HCT116 (cell line): ENCODE results near the gene CDH22. TPM values are rescaled to one million over a fixed set of nuclear protein-coding genes. Genes with fewer than 3 reads are reported as not detected.

Experiments
- ATAC-seq: fragments of 200-7000 bp; cut with Tn5 transposase; 2 replicates; pipeline ENCODE4 v1.9.1; 2020; ENCODE audit warnings: mild to moderate bottlenecking, moderate library complexity
- BruUV-seq: library from RNA; stranded (reverse); fragments of 400-500 nt; replicated peaks from 2 replicates; lab custom pipeline; 2021; lab: Mats Ljungman, UMichigan
- CTCF ChIA-PET: fragments of 300-600 bp; sonication (Branson Sonifier 250); formaldehyde crosslinking; loops from one replicate; lab custom pipeline; 2021; ENCODE audit warnings: antibody characterized with exemption; lab: Charles Lee
- POLR2A ChIA-PET: fragments of 300-600, 350-600 bp; sonication (Branson Sonifier 250); formaldehyde crosslinking; loops from one replicate; lab custom pipeline; 2021; ENCODE audit warnings: antibody characterized with exemption; lab: Charles Lee
- RAD21 ChIA-PET, 2 experiments: fragments of 300-600 bp; sonication (Branson Sonifier 250); formaldehyde crosslinking; loops; one replicate each; lab custom pipeline; 2023; ENCODE audit warnings: low total read pairs in 2 of 2; ENCODE audit not compliant: uncharacterized antibody in 2 of 2, unreplicated experiment in 2 of 2, low non-redundant PET in 1 of 2; lab: Charles Lee
- DNase-seq: peaks from one replicate; pipeline ENCODE4 v3.0.0-alpha.2; 2010; ENCODE audit warnings: low read depth, low spot score
- H2AFZ ChIP-seq: fragments of 200-600 bp; shearing (Covaris generic), sonication (generic); 2 replicates; pipeline ENCODE4 v1.6.1; 2017; ENCODE audit warnings: low read depth, mixed run types, mixed read lengths, antibody characterized with exemption, low read length; ENCODE audit not compliant: poor library complexity, severe bottlenecking
- H3K27ac ChIP-seq: 2 replicates; pipeline ENCODE4 v1.5.1; 2012; ENCODE audit warnings: low read depth, low read length
- H3K27me3 ChIP-seq: fragments of 200-600 bp; sonication (generic); 2 replicates; pipeline ENCODE4 v1.6.1; 2016; ENCODE audit warnings: mixed run types, low read length, mixed read lengths; ENCODE audit not compliant: insufficient read depth
- H3K36me3 ChIP-seq, 2 experiments: fragments of 200-500 bp in 1 of 2; fragments of 200-600 bp in 1 of 2; sonication (Bioruptor generic) in 1 of 2; sonication (generic) in 1 of 2; 2 replicates each; pipeline versions ENCODE4 v1.5.1 to v1.6.1; 2014 to 2016; ENCODE audit warnings: low read length in 2 of 2, inconsistent platforms in 1 of 2, mixed read lengths in 1 of 2, mixed run types in 1 of 2; ENCODE audit not compliant: insufficient read depth in 2 of 2, control insufficient read depth in 1 of 2
- H3K4me1 ChIP-seq, 2 experiments: fragments of 200-600 bp in 1 of 2; sonication (generic) in 1 of 2; 2 replicates each; pipeline versions ENCODE4 v1.5.1 to v1.6.1; 2012 to 2017; ENCODE audit warnings: low read length in 2 of 2, inconsistent platforms in 1 of 2, mild to moderate bottlenecking in 1 of 2, mixed read lengths in 1 of 2, mixed run types in 1 of 2, moderate library complexity in 1 of 2; ENCODE audit not compliant: insufficient read depth in 2 of 2, control insufficient read depth in 1 of 2
- H3K4me2 ChIP-seq: fragments of 200-600 bp; sonication (generic); 2 replicates; pipeline ENCODE4 v1.6.1; 2017; ENCODE audit warnings: mixed run types, low read length, mixed read lengths
- H3K4me3 ChIP-seq, 2 experiments: fragments of 200-600 bp in 1 of 2; sonication (generic) in 1 of 2; replicated peaks in 1 of 2; 2 replicates each; pipeline ENCODE4 v1.5.1; 2011 to 2016; ENCODE audit warnings: low read length in 2 of 2, control low read depth in 1 of 2, low read depth in 1 of 2, mild to moderate bottlenecking in 1 of 2, mixed read lengths in 1 of 2, mixed run types in 1 of 2
- H3K79me2 ChIP-seq: fragments of 200-600 bp; sonication (generic); 2 replicates; pipeline ENCODE4 v1.6.1; 2017; ENCODE audit warnings: mild to moderate bottlenecking, mixed run types, low read length, moderate library complexity, mixed read lengths; ENCODE audit not compliant: insufficient read depth
- H3K9ac ChIP-seq: fragments of 200-600 bp; sonication (generic); 2 replicates; pipeline ENCODE4 v1.6.1; 2016; ENCODE audit warnings: low read length, mixed read lengths
- H3K9me2 ChIP-seq: fragments of 200-600 bp; sonication (generic), shearing (Covaris generic); 2 replicates; pipeline ENCODE4 v1.6.1; 2017; ENCODE audit warnings: mixed run types, mild to moderate bottlenecking, moderate library complexity; ENCODE audit not compliant: insufficient read depth
- H3K9me3 ChIP-seq, 2 experiments: fragments of 200-500 bp in 1 of 2; fragments of 200-600 bp in 1 of 2; sonication (Bioruptor generic) in 1 of 2; sonication (generic) in 1 of 2; 2 replicates each; pipeline ENCODE4 v1.6.1; 2014 to 2017; ENCODE audit warnings: low read length in 2 of 2, mixed read lengths in 2 of 2, inconsistent platforms in 1 of 2, low read depth in 1 of 2, mild to moderate bottlenecking in 1 of 2, mixed run types in 1 of 2, moderate library complexity in 1 of 2; ENCODE audit not compliant: control insufficient read depth in 1 of 2, insufficient read depth in 1 of 2
- H4K20me1 ChIP-seq: fragments of 200-600 bp; sonication (generic), shearing (Covaris generic); 2 replicates; pipeline ENCODE4 v1.6.1; 2017; ENCODE audit warnings: mixed run types, mild to moderate bottlenecking, moderate library complexity; ENCODE audit not compliant: insufficient read depth
- ATF3 ChIP-seq: IDR thresholded peaks from 2 replicates; pipeline ENCODE4 v1.6.1; 2012
- CEBPB ChIP-seq: IDR thresholded peaks from 2 replicates; pipeline ENCODE4 v1.6.1; 2012; ENCODE audit warnings: low read depth
- CTCF ChIP-seq, 3 experiments: fragments of 200-600 bp in 1 of 3; sonication (generic) in 1 of 3; IDR thresholded peaks in 2 of 3; conservative IDR thresholded peaks in 1 of 3; 2 replicates each; pipeline ENCODE4 v1.5.1; 2012 to 2017; ENCODE audit warnings: low read depth in 2 of 3, low read length in 2 of 3, antibody characterized with exemption in 1 of 3, borderline replicate concordance in 1 of 3, control low read depth in 1 of 3, mild to moderate bottlenecking in 1 of 3, mixed read lengths in 1 of 3, mixed run types in 1 of 3, moderate library complexity in 1 of 3; ENCODE audit not compliant: insufficient read depth in 1 of 3
- EGR1 ChIP-seq: IDR thresholded peaks from 2 replicates; pipeline ENCODE4 v1.6.1; 2012; ENCODE audit warnings: low read depth
- ELF1 ChIP-seq: IDR thresholded peaks from 2 replicates; pipeline ENCODE4 v1.6.1; 2012; ENCODE audit warnings: low read depth, borderline replicate concordance
- EZH2phosphoT487 ChIP-seq: fragments of 200-600 bp; IDR thresholded peaks from 2 replicates; pipeline ENCODE4 v1.6.1; 2018; ENCODE audit warnings: antibody characterized with exemption, borderline replicate concordance
- POLR2AphosphoS5 ChIP-seq: IDR thresholded peaks from 2 replicates; pipeline ENCODE4 v1.6.1; 2011; ENCODE audit warnings: mild to moderate bottlenecking, low read depth, low read length, moderate library complexity
- SIN3A ChIP-seq: IDR thresholded peaks from 2 replicates; pipeline ENCODE4 v1.6.1; 2012; ENCODE audit warnings: low read depth
- intact Hi-C: fragments of 100-400 bp; cut with micrococcal nuclease; formaldehyde crosslinking; loops from 2 replicates; pipeline ENCODE4 v1.10.0; 2022
- total RNA-seq: library from RNA; stranded (reverse); gene quantifications from one replicate; pipeline ENCODE4 v1.2.1, GENCODE V29; 2021; ENCODE audit not compliant: unreplicated experiment

Gene CDH22
- total RNA-seq, 1 experiment from 2014 or later, result 1.8 TPM

GRCh38 chr20:46172961-46173536 lies 135.2 kb downstream of the CDH22 start:
- ChIA-PET POLR2A (interaction anchor here (0.6 kb wide), 1 partner anchor 17 kb away, joined by 3 read pairs; no protein-coding TSS in a partner anchor), RAD21 (no interaction called here), CTCF (interaction anchor here (1.4 kb wide), 1 partner anchor 45 kb away, joined by 5 read pairs; no protein-coding TSS in a partner anchor)
- no peak overlapping the region for H3K27ac ChIP-seq
- no peaks in the 10 kb centered on the region for H3K79me2 ChIP-seq
- no peak for DNase-seq
- no peak for ATAC-seq
- H3K36me3 ChIP-seq, result no peaks in the 10 kb centered on the region
- H3K27me3 ChIP-seq, result peaks cover 23% of the 10 kb centered on the region; the same call in 1 of the 2 replicates
- H3K4me2 ChIP-seq, result no peak overlapping the region
- H3K9ac ChIP-seq, result no peak overlapping the region
- H3K4me1 ChIP-seq, result peaks cover 0 to 9% of the 10 kb centered on the region in 2 experiments; a peak in 2 of 4 replicates
- no peaks in the 10 kb centered on the region for H3K9me3 ChIP-seq
- no peak overlapping the region for H2AFZ ChIP-seq
- no TSS peak for BruUV-seq
- H3K4me3 ChIP-seq, result no peak overlapping the region
- no peaks in the 10 kb centered on the region for H4K20me1 ChIP-seq
- no peaks in the 10 kb centered on the region for H3K9me2 ChIP-seq
- TF ChIP-seq EGR1 (no peak), ELF1 (no peak), ATF3 (no peak), CTCF (IDR thresholded peaks at IDR 0.05 in 2 of 3, conservative IDR thresholded peaks at IDR 0.05 in 1 of 3; ENCODE audit: borderline replicate concordance in 1 of 3, insufficient read depth in 1 of 3, low read depth in 2 of 3, low read length in 2 of 3) (no peak)
- intact Hi-C loops, result no loop called here

GRCh38 chr20:46172455-46172854 lies 135.8 kb downstream of the CDH22 start:
- H3K79me2 ChIP-seq, result no peaks in the 10 kb centered on the region
- H3K9me3 ChIP-seq, result no peaks in the 10 kb centered on the region
- ATAC-seq, result no peak
- no peak overlapping the region for H3K4me3 ChIP-seq
- no peaks in the 10 kb centered on the region for H3K36me3 ChIP-seq
- no peak for DNase-seq
- H4K20me1 ChIP-seq, result no peaks in the 10 kb centered on the region
- no peak overlapping the region for H3K27ac ChIP-seq
- no peak for TF ChIP-seq ATF3
- TF ChIP-seq SIN3A, result no peak
- TF ChIP-seq CEBPB, result no peak
- TF ChIP-seq CTCF (IDR thresholded peaks at IDR 0.05 in 2 of 3, conservative IDR thresholded peaks at IDR 0.05 in 1 of 3; ENCODE audit: borderline replicate concordance in 1 of 3, insufficient read depth in 1 of 3, low read depth in 2 of 3, low read length in 2 of 3), result no peak
- no peak for TF ChIP-seq EZH2phosphoT487
- no peak for TF ChIP-seq POLR2AphosphoS5
- no peaks in the 10 kb centered on the region for H3K9me2 ChIP-seq
- RAD21 ChIA-PET, result no interaction called here
- no peak overlapping the region for H3K9ac ChIP-seq
- CTCF ChIA-PET, result interaction anchor here (1.4 kb wide), 1 partner anchor 44 kb away, joined by 5 read pairs; no protein-coding TSS in a partner anchor
- peaks cover 0 to 9% of the 10 kb centered on the region in 2 experiments; a peak in 2 of 4 replicates for H3K4me1 ChIP-seq
- H3K27me3 ChIP-seq, result peaks cover 23% of the 10 kb centered on the region; the same call in 1 of the 2 replicates
- POLR2A ChIA-PET, result no interaction called here
- H2AFZ ChIP-seq, result no peak overlapping the region
- no TSS peak for BruUV-seq
- H3K4me2 ChIP-seq, result no peak overlapping the region
- intact Hi-C loops, result no loop called here
